DMS 273 treated with DMSO at 0.1 percent for 48 hours (cell line): ENCODE data around the gene GABRB3.

ENCODE experiments used
- DNase-seq: peaks from one replicate; lab custom pipeline; 2025; lab: John Stamatoyannopoulos, UW

Gene GABRB3

DNA sequence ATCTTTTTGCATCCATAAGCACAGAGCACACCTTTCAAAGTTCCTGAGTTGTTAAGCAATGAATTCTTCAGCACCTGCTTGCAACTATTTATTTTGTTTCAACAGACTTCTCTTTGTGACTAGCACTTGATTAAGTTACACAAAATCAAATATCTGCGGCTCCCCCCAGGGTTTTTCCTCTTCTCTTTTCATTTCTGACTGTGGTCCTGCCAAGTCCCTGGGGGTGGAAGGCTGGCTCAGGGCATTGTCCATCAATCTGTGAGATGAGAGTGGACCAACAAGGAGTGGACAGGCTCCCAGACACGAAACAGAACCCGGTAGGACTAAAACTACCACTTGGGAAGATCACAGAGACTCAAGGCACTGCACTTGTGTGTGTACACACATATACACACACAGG, 96.8 kb downstream of the GABRB3 start:
- no peak for DNase-seq

DNA sequence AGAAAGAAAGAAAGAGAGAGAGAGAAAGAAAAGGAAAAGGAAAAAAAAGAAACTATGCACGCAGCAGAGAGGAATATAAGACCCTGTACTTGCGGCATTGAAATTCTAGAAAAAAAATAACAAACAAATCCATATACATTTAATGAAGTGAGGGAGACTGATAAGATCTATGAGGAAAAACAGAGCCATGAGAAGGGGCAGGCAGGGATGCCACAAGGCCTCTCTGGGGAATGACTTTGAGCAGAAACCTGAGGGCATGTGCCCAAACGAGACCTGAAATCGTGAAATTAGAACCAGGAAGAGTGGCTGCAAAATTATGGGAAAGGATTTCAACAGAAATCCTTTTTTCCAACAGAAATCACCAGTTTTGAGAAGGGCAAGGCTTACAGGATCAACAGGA, 98.4 kb downstream of the GABRB3 start:
- no peak for DNase-seq

DNA sequence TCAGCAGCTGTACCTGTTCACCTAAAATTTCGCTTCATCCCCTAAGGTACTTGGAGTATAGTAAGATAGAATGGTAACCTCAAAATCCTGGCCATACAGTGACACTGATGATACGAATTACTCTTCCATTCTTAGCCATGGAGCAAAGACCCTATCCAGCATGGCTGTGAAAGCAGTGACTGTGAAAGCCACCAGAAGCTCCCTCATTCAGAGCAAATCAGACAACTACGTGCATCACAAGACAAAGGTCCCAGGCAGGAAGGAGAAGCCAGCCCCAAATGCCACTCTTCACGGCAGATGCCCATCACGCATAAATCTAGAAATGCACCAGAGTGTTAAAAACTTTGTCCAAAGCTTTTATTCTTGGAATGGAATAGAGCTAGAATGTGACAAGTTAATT, 99.4 kb downstream of the GABRB3 start:
- DNase-seq: no peak

DNA sequence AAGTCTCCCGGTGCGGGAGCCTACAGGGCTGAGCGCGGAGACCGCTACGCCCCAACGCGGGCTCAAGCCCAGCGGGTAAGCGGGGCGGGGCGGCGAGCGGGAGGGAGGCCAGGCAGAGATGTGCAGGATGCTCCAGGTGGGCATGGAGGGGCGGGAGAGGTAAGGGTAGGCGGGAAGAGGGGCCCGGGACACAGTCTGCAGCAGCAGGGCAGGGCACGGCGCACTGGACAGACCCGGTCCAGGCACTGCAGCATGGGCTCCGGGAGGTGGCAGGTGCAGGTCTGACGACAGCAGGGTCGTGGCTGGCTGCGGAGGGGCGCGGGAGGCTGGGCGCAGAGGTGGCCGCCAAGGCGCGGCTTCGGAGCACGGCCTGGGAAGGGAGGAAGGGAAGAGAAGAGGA, 102.8 kb downstream of the GABRB3 start:
- DNase-seq: no peak

- no peak for DNase-seq
These were observed 105.5 kb downstream of the GABRB3 start for GRCh38 chr15:26667222-26667988.

DNA sequence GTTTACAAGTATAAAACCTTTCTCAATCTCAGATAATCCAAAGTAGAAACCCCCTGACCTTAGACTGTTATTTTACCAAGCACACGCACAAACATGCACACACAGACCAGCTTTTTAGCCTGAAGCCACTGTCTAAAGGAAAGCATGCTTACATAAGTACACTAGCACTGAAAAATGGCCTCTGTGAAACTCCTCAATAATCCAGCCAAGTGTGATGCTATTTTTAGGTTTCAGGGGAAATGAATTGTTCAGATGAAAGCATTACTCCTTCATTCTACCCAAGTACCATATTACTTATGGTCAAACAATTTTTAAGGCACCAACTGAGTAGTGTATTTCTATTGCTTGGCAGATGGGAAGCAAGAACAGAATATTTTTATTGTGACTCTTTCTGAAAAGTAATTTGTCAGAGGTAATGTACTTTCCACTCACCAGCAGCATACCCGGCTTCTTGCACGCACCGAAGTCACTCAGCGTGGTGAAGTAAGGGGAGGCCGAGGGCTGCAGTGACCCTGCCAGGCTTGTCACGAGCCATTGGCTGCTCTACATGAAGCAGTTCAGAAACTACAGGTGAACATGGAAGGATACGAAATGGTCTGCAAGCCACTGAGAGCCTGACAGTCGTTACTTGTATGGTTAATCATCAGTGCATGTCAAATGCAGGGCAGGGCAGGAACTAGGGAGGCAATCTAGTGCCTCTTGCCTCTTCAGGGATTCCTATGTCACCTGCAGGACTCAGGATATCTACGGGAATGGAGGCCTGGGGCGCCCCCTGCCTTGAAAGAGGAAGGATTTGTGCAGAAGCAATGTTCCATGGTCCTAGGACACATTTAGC, 106.7 kb downstream of the GABRB3 start:
- no peak for DNase-seq

GRCh38 chr15:26662283-26662682, 110.6 kb downstream of the GABRB3 start:
- no peak for DNase-seq

- DNase-seq: no peak
These were observed 111.1 kb downstream of the GABRB3 start for GRCh38 chr15:26661748-26662147.

DNA sequence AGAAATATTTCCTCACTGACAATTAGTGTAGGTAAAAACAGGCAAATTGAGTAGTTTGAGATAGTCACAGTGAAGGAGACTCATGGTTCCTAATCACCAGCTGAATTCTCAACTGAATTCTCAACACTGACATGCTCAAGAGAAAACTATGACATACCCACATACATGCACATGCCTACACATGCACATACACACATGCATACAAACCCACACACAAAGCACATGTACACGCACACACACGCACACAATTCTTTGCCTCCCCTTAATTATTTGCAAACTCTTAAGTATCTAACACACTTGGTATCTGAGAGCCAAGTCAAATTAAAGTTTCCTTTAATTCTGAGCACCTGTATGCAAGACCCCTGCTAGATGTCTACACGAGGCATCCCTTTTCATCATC, 111.8 kb downstream of the GABRB3 start:
- no peak for DNase-seq

DNA sequence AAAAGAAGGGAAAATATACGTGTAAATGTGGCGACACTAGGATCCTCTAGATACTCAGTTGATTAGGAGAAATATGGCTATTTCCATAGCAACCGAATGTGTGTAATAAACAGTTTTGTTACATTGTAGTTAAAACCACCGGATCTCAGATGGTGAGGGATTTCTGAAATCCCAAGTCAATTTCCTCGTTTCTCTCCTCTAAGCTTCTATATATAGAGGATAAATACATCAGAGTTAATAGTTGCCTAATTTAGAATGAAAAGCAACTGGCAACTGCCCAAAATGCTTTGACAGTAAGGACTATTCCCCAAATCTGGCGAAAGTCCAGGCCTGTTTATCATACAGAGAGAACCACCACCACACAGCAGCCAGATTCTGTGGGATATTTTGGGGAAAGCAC, 112.6 kb downstream of the GABRB3 start:
- no peak for DNase-seq

DNA sequence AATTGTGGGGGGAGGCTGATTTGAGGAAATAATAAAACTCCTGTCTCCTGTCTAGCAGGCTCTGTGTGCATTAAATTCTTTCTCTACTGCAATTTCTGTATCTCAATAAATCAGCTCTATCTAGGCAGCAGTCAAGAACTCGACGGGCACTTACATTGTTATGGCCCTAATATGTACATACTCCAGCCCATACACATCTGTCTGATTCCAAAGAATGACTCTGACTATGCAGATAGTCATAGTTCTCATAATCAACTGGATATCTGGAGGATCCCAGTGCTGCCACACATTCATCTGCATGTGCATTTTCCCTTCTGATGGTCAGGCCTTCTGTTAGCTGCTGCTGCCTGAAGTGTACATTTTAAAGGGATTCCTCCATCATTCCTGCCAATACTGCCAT, 114.6 kb downstream of the GABRB3 start:
- DNase-seq: no peak

- no peak for DNase-seq
These were observed 116.8 kb downstream of the GABRB3 start for GRCh38 chr15:26656080-26656479.

GRCh38 chr15:26651909-26652308, 121.0 kb downstream of the GABRB3 start:
- no peak for DNase-seq

DNA sequence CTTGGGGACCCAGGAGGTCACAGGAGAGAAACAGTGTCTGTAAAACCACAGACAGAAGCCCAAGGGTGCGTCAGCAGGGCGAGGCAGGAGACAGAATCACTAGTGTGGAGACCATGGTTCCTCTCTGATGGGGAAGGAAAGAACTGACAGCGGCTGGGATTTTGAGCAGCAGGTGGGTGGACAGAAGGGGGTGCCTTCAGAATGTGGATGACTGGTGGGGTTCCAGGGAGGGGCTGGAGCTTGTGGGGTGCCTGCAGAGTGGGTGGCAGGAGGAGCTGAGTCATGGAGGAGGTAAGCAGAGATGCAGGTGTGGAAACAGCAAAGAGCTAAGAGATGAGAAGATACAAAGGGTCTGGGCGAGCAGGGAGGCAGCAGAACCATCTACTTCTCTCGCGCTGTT, 124.2 kb downstream of the GABRB3 start:
- DNase-seq: no peak

DNA sequence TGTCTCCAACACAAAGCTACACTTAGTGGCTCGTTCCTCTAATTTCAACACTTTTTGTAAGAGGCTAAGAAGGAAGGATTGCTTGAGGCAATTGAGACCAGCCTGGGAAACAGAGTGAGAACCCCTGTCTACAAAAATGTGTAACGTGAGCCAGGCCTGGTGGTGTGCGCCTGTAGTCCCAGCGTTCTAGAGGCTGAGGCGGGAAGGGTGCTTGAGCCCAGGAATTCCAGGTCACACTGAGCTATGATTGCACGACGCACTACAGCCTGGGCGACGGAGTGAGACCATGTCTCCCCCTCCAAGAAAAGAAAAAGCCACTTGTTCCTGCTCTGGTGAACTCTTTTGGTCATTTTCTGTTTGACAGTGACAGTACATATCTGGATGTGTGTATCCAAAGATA, 127.9 kb downstream of the GABRB3 start:
- no peak for DNase-seq

DNA sequence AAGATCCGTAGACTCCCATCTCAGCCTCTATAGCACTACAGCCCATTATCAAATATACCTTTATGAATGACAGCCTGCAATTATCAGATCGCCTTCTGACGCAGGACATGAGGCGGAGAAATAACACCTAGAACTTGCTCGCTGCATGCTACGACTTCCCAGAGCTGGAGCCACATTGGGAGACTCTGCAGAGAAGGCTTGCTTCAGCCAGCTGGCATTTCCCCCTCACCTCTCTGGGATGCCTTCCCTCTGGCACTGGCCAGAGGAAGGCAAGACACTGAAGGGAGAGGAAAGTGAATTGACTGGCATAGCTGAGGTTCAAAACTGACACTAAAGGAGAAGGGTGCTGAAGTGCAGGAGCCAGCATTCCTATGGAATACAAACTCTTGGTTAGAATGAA, 131.7 kb downstream of the GABRB3 start:
- no peak for DNase-seq

DNA sequence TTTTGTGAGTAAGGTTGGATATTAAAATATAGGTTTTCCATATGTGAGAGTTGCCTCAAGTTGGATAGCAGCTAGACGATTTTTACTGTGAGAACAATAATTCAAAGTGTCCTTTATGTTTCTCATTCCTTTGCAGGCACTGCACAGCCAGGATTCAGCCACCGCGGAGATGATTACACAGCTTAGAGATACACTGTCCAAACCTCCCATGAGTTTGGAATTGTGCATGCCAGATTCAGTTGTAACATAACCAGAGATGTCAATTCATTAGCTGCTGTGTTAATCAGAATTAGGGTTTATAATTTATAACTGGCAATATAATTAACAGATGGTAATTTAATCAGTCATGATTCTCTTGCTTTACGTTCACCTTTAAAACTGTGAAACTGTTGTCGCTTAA, 132.3 kb downstream of the GABRB3 start:
- DNase-seq: no peak

DNA sequence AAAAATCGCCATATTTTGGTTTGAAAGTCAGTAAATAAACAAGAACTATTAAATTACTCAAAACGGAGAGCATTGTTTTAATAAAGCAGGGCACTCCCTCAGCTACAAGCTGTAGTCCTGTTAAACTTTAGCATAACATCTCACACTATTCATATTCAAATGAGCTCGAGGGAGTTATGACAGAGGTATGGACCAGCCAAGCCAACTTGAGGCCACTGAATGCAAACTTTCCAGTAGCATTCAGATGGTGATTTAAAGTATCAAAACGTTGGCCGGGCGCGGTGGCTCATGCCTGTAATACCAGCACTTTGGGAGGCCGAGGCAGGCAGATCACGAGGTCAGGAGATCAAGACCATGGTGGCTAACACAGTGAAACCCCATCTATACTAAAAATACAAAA, 132.9 kb downstream of the GABRB3 start:
- DNase-seq: no peak

DNA sequence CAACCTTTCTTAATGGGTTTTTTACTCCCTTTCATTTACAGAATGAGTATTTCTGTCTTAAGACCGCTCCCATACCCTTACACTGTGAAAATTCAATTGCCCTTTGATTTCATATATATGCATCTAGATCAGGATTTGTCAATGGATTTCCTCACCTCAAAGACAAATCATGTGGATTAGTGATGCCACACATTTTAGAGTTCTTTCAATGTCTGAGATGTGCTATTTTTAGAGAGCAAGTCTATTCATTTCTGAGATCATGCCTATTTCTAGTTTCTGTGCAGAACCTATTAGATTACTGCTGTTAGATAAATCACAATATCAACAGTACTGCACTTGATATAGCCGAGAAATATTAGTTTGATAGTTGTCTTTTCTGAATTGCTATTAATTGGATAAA, 137.3 kb downstream of the GABRB3 start:
- DNase-seq: no peak

GRCh38 chr15:26635105-26635504, 137.8 kb downstream of the GABRB3 start:
- DNase-seq: no peak

DNA sequence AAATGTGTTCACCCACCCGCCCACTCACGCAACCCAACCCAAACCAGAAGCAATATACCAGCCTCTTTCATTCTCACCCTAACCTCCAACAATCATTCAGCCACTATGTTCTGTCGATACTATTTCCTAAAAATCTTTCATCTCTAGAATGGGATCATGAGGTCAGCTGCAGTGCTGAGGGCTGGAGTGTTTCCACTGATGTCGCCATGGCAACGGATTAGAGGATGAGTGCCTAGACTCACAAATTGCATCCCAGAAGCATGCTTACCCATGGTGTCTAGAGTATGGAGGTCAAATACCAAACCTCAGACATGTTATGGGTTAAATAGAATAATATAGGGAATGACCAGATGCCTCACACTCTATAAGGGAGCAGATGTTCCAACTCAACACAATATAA, 138.5 kb downstream of the GABRB3 start:
- DNase-seq: no peak

GRCh38 chr15:26632500-26632899, 140.4 kb downstream of the GABRB3 start:
- no peak for DNase-seq

GRCh38 chr15:26631894-26632293, 141.0 kb downstream of the GABRB3 start:
- DNase-seq: no peak

DNA sequence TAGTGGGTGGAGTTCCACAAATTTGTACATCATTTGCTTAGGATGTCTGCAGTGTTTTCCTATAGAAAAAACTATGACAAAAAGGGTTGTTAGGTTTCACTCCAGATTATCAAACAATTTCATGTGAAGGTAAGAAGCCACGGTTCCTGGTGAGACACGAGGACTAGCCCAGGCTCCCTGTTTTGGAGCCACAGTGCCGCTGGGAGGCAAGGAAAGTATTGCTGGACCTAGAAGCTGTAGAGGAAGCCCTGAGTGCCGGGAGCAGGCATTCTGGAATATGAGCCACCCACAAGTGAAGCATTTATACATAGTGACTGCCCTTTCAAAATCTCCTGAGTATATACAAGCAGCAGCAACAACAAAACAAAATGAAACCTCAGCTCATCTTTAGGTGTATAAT, 142.0 kb downstream of the GABRB3 start:
- DNase-seq: no peak
